HepG2 (cell line): ENCODE data around the gene FBXL13. TPM values are rescaled to one million over a fixed set of nuclear protein-coding genes. Genes with fewer than 3 reads are reported as not detected.

Experiments
- ATAC-seq: fragments of 200-7000 bp; cut with Tn5 transposase; 3 replicates; pipeline ENCODE4 v1.9.1; 2020; ENCODE audit warnings: mild to moderate bottlenecking, moderate library complexity
- BruUV-seq: library from RNA; stranded (reverse); fragments of 400-500 nt; replicated peaks from 2 replicates; lab custom pipeline; 2021; lab: Mats Ljungman, UMichigan
- CTCF ChIA-PET: fragments of 300-600 bp; formaldehyde crosslinking; extraction: SDS; loops from one replicate; lab custom pipeline; 2021; ENCODE audit warnings: low total read pairs, inconsistent platforms, low intra/inter-chr PET ratio; lab: Yijun Ruan, JAX
- POLR2A ChIA-PET: fragments of 350-600 bp; sonication (Branson Sonifier 250); formaldehyde crosslinking; loops from one replicate; lab custom pipeline; 2020; ENCODE audit warnings: antibody characterized with exemption, inconsistent platforms; lab: Yijun Ruan, JAX
- DNase-seq: peaks from one replicate; pipeline ENCODE4 v3.0.0-alpha.2; 2015; ENCODE audit warnings: low spot score
- FAIRE-seq: peaks from 3 replicates; lab custom pipeline; 2011; peaks lifted over from hg19 to GRCh38; lab: Jason Lieb, UNC
- H2AFZ ChIP-seq: one replicate; pipeline ENCODE4 v1.6.1; 2011; ENCODE audit warnings: low read length, inconsistent platforms
- H3K27ac ChIP-seq: fragments of 300-600 bp; 3 replicates; pipeline ENCODE4 v1.8.0; 2011; ENCODE audit warnings: mixed run types, mild to moderate bottlenecking, mixed read lengths, low read length, inconsistent platforms; ENCODE audit not compliant: insufficient read depth; ENCODE audit errors: extremely low read length
- H3K27me3 ChIP-seq, 2 experiments: fragments of 200-600 bp in 1 of 2; 2 replicates in 1 of 2; 3 replicates in 1 of 2; pipeline versions ENCODE4 v1.6.0 to v1.8.0; 2011; ENCODE audit warnings: low read length in 2 of 2, mild to moderate bottlenecking in 2 of 2, moderate library complexity in 2 of 2, inconsistent platforms in 1 of 2; ENCODE audit not compliant: insufficient read depth in 2 of 2, control insufficient read depth in 1 of 2
- H3K36me3 ChIP-seq, 2 experiments: fragments of 200-600 bp in 1 of 2; replicated peaks in 1 of 2; 2 replicates in 1 of 2; 3 replicates in 1 of 2; pipeline versions ENCODE4 v1.5.1 to v1.8.0; 2011; ENCODE audit warnings: low read length in 2 of 2, inconsistent platforms in 1 of 2; ENCODE audit not compliant: insufficient read depth in 2 of 2, control insufficient read depth in 1 of 2
- H3K4me1 ChIP-seq: 2 replicates; pipeline ENCODE4 v1.5.1; 2012; ENCODE audit warnings: low read length, inconsistent platforms; ENCODE audit not compliant: insufficient read depth
- H3K4me2 ChIP-seq: 2 replicates; pipeline ENCODE4 v1.6.0; 2011; ENCODE audit warnings: low read depth, low read length, inconsistent platforms
- H3K4me3 ChIP-seq, 3 experiments: fragments of 200-600 bp in 1 of 3; sonication (generic), shearing (Covaris generic) in 1 of 3; replicated peaks in 1 of 3; 2 replicates each; pipeline ENCODE4 v1.5.1; 2011 to 2016; ENCODE audit warnings: low read length in 3 of 3, inconsistent platforms in 2 of 3, low read depth in 2 of 3, mild to moderate bottlenecking in 2 of 3, control low read depth in 1 of 3, mixed read lengths in 1 of 3; ENCODE audit not compliant: insufficient read depth in 1 of 3
- H3K79me2 ChIP-seq: one replicate; pipeline ENCODE4 v1.6.1; 2011; ENCODE audit warnings: low read length, inconsistent platforms; ENCODE audit not compliant: insufficient read depth
- H3K9ac ChIP-seq: 2 replicates; pipeline ENCODE4 v1.6.0; 2011; ENCODE audit warnings: mild to moderate bottlenecking, low read depth, low read length, inconsistent platforms; ENCODE audit not compliant: insufficient read depth
- H3K9me3 ChIP-seq: 2 replicates; pipeline ENCODE4 v1.5.1; 2012; ENCODE audit warnings: mild to moderate bottlenecking, low read length
- H4K20me1 ChIP-seq: 2 replicates; pipeline ENCODE4 v1.6.0; 2011; ENCODE audit warnings: inconsistent platforms, mild to moderate bottlenecking, low read length, moderate library complexity; ENCODE audit not compliant: insufficient read depth
- CEBPB ChIP-seq: IDR thresholded peaks from 2 replicates; pipeline ENCODE4 v1.6.1; 2011; ENCODE audit warnings: low read depth, low read length, improper control_type of control experiment, borderline replicate concordance
- CEBPG ChIP-seq: IDR thresholded peaks from 2 replicates; pipeline ENCODE4 v1.6.1; 2016
- HMGXB4 ChIP-seq, 2 experiments: sonication (generic) in 1 of 2; formaldehyde crosslinking in 1 of 2; IDR thresholded peaks; 2 replicates each; pipeline versions ENCODE4 v1.4.0 to v1.6.1; 2018 to 2020; ENCODE audit warnings: missing genetic modification reagents in 2 of 2, borderline replicate concordance in 1 of 2, low read depth in 1 of 2, mild to moderate bottlenecking in 1 of 2, missing biosample characterization in 1 of 2
- HOXA3 ChIP-seq: sonication (generic); formaldehyde crosslinking; IDR thresholded peaks from 2 replicates; pipeline ENCODE4 v1.5.0; 2020; ENCODE audit warnings: missing genetic modification reagents
- JUN ChIP-seq: sonication (generic); formaldehyde crosslinking; IDR thresholded peaks from 2 replicates; pipeline ENCODE4 v1.4.0; 2020; ENCODE audit warnings: mild to moderate bottlenecking, missing genetic modification reagents
- MXI1 ChIP-seq: IDR thresholded peaks from 3 replicates; pipeline ENCODE4 v1.6.1; 2012; ENCODE audit warnings: low read depth, low read length, inconsistent platforms, borderline replicate concordance
- RBM22 ChIP-seq: fragments of 200-400 bp; formaldehyde crosslinking; optimal IDR thresholded peaks from 2 replicates; pipeline ENCODE3; 2017; ENCODE audit warnings: mild to moderate bottlenecking, low read length, moderate library complexity
- SNAI1 ChIP-seq: sonication (generic); formaldehyde crosslinking; IDR thresholded peaks from 2 replicates; pipeline ENCODE4 v1.5.0; 2020; ENCODE audit warnings: mild to moderate bottlenecking, missing genetic modification reagents, borderline replicate concordance
- TCF7L2 ChIP-seq: IDR thresholded peaks from 2 replicates; pipeline ENCODE4 v1.6.1; 2011; ENCODE audit warnings: mild to moderate bottlenecking, low read depth, low read length, moderate library complexity
- ZBED4 ChIP-seq: sonication (generic); formaldehyde crosslinking; IDR thresholded peaks from 2 replicates; pipeline ENCODE4 v1.4.0; 2020; ENCODE audit warnings: missing genetic modification reagents, borderline replicate concordance
- ZBTB33 ChIP-seq: sonication (generic); formaldehyde crosslinking; IDR thresholded peaks from 2 replicates; pipeline ENCODE4 v1.4.0; 2020; ENCODE audit warnings: missing genetic modification reagents
- ZNF124 ChIP-seq: sonication (generic); formaldehyde crosslinking; IDR thresholded peaks from 2 replicates; pipeline ENCODE4 v1.4.0; 2020; ENCODE audit warnings: missing genetic modification reagents
- ZNF205 ChIP-seq: IDR thresholded peaks from 2 replicates; pipeline ENCODE4 v1.6.1; 2018; ENCODE audit warnings: missing biosample characterization, missing genetic modification reagents
- ZNF614 ChIP-seq: IDR thresholded peaks from 2 replicates; pipeline ENCODE4 v1.6.1; 2018; ENCODE audit warnings: missing biosample characterization, missing genetic modification reagents, inconsistent platforms, borderline replicate concordance
- ZNF740 ChIP-seq: sonication (generic); formaldehyde crosslinking; IDR thresholded peaks from 2 replicates; pipeline ENCODE4 v1.4.0; 2020; ENCODE audit warnings: missing genetic modification reagents
- ZNF841 ChIP-seq: sonication (generic); formaldehyde crosslinking; IDR thresholded peaks from 2 replicates; pipeline ENCODE4 v1.8.1; 2023; ENCODE audit warnings: missing genetic modification reagents, borderline replicate concordance
- WGBS: methylation state at CpG from one replicate; pipeline ENCODE4 v1.1.6; 2017; ENCODE audit warnings: low lambda C conversion rate; 5-methylcytosine and 5-hydroxymethylcytosine counted together
- in situ Hi-C: cut with HindIII; loops from 2 replicates; pipeline ENCODE4 v1.10.0; 2017; ENCODE audit warnings: low pct_unique_long_range_greater_than_20kb; ENCODE audit not compliant: extremely low pct_ligation_motif_present
- intact Hi-C: fragments of 100-400 bp; cut with micrococcal nuclease; formaldehyde crosslinking; loops from one replicate; pipeline ENCODE4 v1.10.0; 2022; ENCODE audit not compliant: unreplicated experiment
- polyA plus RNA-seq, 8 experiments: library from polyadenylated mRNA; depleted of rRNA in 3 of 8; stranded (reverse) in 7 of 8; unstranded in 1 of 8; fragments of >200 nt; fragmentation: Illumina TruSeq in 4 of 8; extraction: Trizol in 4 of 8; gene quantifications; 2 replicates each; pipeline versions ENCODE4 v1.2.1 to v1.2.3, GENCODE V29; 2011 to 2016; ENCODE audit warnings: low read depth in 4 of 8, missing spikeins in 1 of 8, mixed read lengths in 1 of 8; ENCODE audit not compliant: insufficient read depth in 1 of 8
- total RNA-seq, 5 experiments: library from RNA; depleted of rRNA; stranded (reverse); fragments of >200 nt; fragmentation: Illumina TruSeq; extraction: Trizol; gene quantifications; 2 replicates each; pipeline ENCODE4 v1.2.3, GENCODE V29; 2016; ENCODE audit warnings: low read depth in 1 of 5
- TF ChIP-seq, protein P1 (sequence below): sonication (generic); formaldehyde crosslinking; IDR thresholded peaks from 2 replicates; pipeline ENCODE4 v1.4.0; 2020; ENCODE audit warnings: mild to moderate bottlenecking, missing genetic modification reagents

The FBXL13 gene
- total and polyA plus RNA-seq, 2 of the 13 experiments (the other 11 are each of a cell fraction or from before 2014, with no cell fraction given) = 0.24 to 0.77 TPM

- DNase-seq (no peak), FAIRE-seq (no peak), ATAC-seq (no peak)
- CTCF ChIA-PET = no interaction called here
- Histone ChIP-seq H3K4me1 (peaks cover 22% of the 10 kb centered on the region), H3K27me3 (no peaks in the 10 kb centered on the region; a peak in 1 of 5 replicates), H3K4me2 (peak overlapping the region; percentile 95; the same call in 1 of the 2 replicates), H3K9ac (peak overlapping the region; percentile 2; the same call in 1 of the 2 replicates), H4K20me1 (no peaks in the 10 kb centered on the region), H3K36me3 (no peaks in the 10 kb centered on the region; a peak in 1 of 5 replicates), H3K79me2 (peaks cover 21% of the 10 kb centered on the region), H3K4me3 (no peak overlapping the region), H3K9me3 (no peaks in the 10 kb centered on the region), H2AFZ (no peak overlapping the region), H3K27ac (no peak overlapping the region)
- in situ Hi-C loops = no loop called here
- BruUV-seq = no TSS peak
- POLR2A ChIA-PET = interaction anchor here (2.3 kb wide), 1 partner anchor 328 kb away, joined by 17 read pairs; the partner anchor contains the start of gene FAM185A
- intact Hi-C loops = no loop called here
- 95% methylated on average over 7 of the region's 7 CpGs for WGBS
- TF ChIP-seq SNAI1 (CRISPR knock-in tag) (no peak), ZNF124 (CRISPR knock-in tag) (no peak), RBM22 (no peak), ZNF841 (CRISPR knock-in tag) (no peak), ZNF205 (no peak), TCF7L2 (no peak), ZBTB33 (peak; percentile 67), CEBPG (CRISPR knock-in tag) (peak; percentile 37; the same call in 1 of the 2 replicates), ZNF614 (CRISPR knock-in tag) (no peak), JUN (no peak), HMGXB4 (CRISPR knock-in tag; IDR thresholded peaks at IDR 0.05; ENCODE audit: borderline replicate concordance in 1 of 2, low read depth in 1 of 2) (no peak), ZBED4 (CRISPR knock-in tag) (no peak), HOXA3 (peak; percentile 21; the same call in 1 of the 2 replicates), CEBPB (peak; percentile 71; the same call in 1 of the 2 replicates), MXI1 (no peak), ZNF740 (CRISPR knock-in tag) (no peak)
- TF ChIP-seq, protein P1, sequence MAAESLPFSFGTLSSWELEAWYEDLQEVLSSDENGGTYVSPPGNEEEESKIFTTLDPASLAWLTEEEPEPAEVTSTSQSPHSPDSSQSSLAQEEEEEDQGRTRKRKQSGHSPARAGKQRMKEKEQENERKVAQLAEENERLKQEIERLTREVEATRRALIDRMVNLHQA (CRISPR knock-in tag) = no peak
Measured at GRCh38 chr7:103076764-103077163, 2.2 kb upstream of the FBXL13 start.
